ENCODE results near the gene BICD1. TPM values are rescaled to one million over a fixed set of nuclear protein-coding genes. Genes with fewer than 3 reads are reported as not detected.

The BICD1 gene
- total and polyA plus RNA-seq, 12 donors, result 2.5 to 14.7 (median 9.2) TPM

- ATAC-seq (no peak), DNase-seq (no peak)
- no peak overlapping the region for H3K4me3 ChIP-seq
- intact Hi-C loops (cut with DNase I), result no loop called here
- no peaks in the 10 kb centered on the region for H3K4me1 ChIP-seq
- H3K27me3 ChIP-seq, result no peaks in the 10 kb centered on the region
- H3K36me3 ChIP-seq, result no peaks in the 10 kb centered on the region
- TF ChIP-seq, protein P1, sequence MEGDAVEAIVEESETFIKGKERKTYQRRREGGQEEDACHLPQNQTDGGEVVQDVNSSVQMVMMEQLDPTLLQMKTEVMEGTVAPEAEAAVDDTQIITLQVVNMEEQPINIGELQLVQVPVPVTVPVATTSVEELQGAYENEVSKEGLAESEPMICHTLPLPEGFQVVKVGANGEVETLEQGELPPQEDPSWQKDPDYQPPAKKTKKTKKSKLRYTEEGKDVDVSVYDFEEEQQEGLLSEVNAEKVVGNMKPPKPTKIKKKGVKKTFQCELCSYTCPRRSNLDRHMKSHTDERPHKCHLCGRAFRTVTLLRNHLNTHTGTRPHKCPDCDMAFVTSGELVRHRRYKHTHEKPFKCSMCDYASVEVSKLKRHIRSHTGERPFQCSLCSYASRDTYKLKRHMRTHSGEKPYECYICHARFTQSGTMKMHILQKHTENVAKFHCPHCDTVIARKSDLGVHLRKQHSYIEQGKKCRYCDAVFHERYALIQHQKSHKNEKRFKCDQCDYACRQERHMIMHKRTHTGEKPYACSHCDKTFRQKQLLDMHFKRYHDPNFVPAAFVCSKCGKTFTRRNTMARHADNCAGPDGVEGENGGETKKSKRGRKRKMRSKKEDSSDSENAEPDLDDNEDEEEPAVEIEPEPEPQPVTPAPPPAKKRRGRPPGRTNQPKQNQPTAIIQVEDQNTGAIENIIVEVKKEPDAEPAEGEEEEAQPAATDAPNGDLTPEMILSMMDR (IDR thresholded peaks at IDR 0.05), result no peak
- no peaks in the 10 kb centered on the region for H3K9me3 ChIP-seq
- no peak overlapping the region for H3K27ac ChIP-seq
- WGBS, 2 donors, result 92 to 98% methylated on average over 2 of the region's 2 CpGs
These were observed 20.1 kb downstream of the BICD1 start for GRCh38 chr12:32126720-32127119.

GRCh38 chr12:32131666-32132065 lies 25.0 kb downstream of the BICD1 start:
- Histone ChIP-seq H3K4me3 (no peak overlapping the region), H3K27ac (no peak overlapping the region), H3K27me3 (no peaks in the 10 kb centered on the region), H3K36me3 (no peaks in the 10 kb centered on the region), H3K9me3 (no peaks in the 10 kb centered on the region), H3K4me1 (peaks cover 0 to 17% (median 12%) of the 10 kb centered on the region in 9 donors)
- intact Hi-C loops (cut with DNase I), result loop anchor here in 1 of 10 donors (2.0 kb wide), 1 partner anchor 19 kb away; no protein-coding TSS in a partner anchor
- 96 to 97% methylated on average over 5 of the region's 5 CpGs for WGBS, 2 donors
- no peak for ATAC-seq
- TF ChIP-seq, protein P1 (IDR thresholded peaks at IDR 0.05), result no peak
- DNase-seq, result no peak

DNA sequence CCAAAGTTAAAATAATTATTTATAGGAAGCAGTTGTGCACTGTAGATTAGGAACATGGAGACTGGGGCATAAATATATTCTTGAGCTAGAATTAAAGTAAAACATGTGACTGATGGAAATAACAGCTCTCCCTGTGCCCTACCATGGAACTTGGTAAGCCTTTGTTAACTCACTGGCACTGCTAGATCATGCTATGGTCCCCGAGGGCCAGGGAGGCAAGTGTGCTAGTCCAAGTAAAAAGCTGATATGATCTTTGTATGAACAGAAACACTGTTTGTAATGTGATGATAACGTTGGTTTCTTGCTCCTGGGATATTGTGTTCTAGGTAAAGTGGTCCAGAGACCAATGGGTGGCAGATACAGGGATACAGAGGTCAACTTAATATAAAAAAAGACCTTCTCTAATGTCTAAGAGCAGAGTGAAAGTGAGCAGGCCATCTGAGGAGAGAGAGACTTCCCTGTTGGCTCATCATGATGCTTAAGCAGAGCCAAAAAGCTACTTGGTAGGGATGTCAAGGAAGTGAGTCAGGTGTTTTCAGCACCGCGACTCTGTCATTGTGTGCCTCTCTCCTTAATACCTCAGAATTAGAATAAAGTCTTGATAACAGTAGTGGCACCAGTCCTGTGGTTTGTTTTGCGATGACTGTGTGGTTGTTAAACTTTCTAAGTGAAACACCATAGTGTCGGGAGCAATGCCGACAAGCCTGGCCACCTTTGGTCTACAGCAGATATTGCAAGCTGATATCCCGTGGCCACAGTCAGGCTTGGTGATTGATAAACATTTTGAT lies 27.6 kb downstream of the BICD1 start:
- peaks cover 0 to 24% (median 12%) of the 10 kb centered on the region in 9 donors for H3K4me1 ChIP-seq
- ATAC-seq (peak in 3 of 8 donors; percentile 17 to 29 (median 27)), DNase-seq (no peak)
- no peaks in the 10 kb centered on the region for H3K27me3 ChIP-seq
- H3K27ac ChIP-seq, result peak overlapping the region in 2 of 10 donors; percentile 7 to 23
- no peak overlapping the region for H3K4me3 ChIP-seq
- no peaks in the 10 kb centered on the region for H3K36me3 ChIP-seq
- intact Hi-C loops (cut with DNase I), result no loop called here
- 69 to 72% methylated on average over 8 of the region's 8 CpGs for WGBS, 2 donors
- TF ChIP-seq, protein P1 (IDR thresholded peaks at IDR 0.05), result no peak
- H3K9me3 ChIP-seq, result no peaks in the 10 kb centered on the region

DNA sequence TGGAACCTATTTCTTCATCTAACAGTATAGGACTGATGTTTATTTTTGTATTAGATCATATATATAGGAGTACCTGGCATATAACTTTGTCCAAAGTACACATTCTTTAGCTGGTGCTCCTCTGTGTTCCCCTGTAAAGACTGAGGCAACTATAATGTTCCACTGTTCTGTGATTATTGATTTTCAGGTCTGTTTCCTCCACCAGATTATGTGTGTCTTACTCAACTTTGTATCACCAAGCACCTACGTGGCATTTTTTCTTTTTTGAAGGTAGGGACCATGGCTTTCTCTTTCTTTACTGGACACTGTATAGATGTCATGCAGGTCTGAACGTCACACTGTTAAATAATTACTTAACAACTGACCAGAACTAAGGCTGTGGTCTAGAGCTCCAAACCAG lies 29.3 kb downstream of the BICD1 start:
- no peak for DNase-seq
- WGBS, 2 donors, result 88 to 93% methylated on average over 2 of the region's 2 CpGs
- Histone ChIP-seq H3K36me3 (no peaks in the 10 kb centered on the region), H3K27me3 (no peaks in the 10 kb centered on the region), H3K9me3 (no peaks in the 10 kb centered on the region), H3K27ac (no peak overlapping the region), H3K4me3 (no peak overlapping the region), H3K4me1 (peaks cover 0 to 34% (median 12%) of the 10 kb centered on the region in 9 donors)
- TF ChIP-seq, protein P1 (IDR thresholded peaks at IDR 0.05), result no peak
- intact Hi-C loops (cut with DNase I), result no loop called here
- no peak for ATAC-seq
